ENCODE data around the gene SNRNP48. TPM values are rescaled to one million over a fixed set of nuclear protein-coding genes. Genes with fewer than 3 reads are reported as not detected.

The SNRNP48 gene
- 10 to 100 TPM; 10.6 to 14.2 (median 11.0) TPM for total RNA-seq
- long read RNA-seq, donor 1, full-length matches to known transcripts = 1 of 3 reads
- long read RNA-seq, donor 1, partial matches to known transcripts = 0 of 3 reads
- long read RNA-seq, donor 1, other reads (novel, unspliced or antisense) = 2 of 3 reads
- long read RNA-seq, donor 2, partial matches to known transcripts = 2 of 2 reads
- long read RNA-seq, donor 2, other reads (novel, unspliced or antisense) = 0 of 2 reads

- no peak for TF ChIP-seq CTCF (IDR thresholded peaks at IDR 0.05)
- intact Hi-C loops (cut with DNase I, micrococcal nuclease) = loop anchor here in 1 of 2 donors (10.0 kb wide), 1 partner anchor 185 kb away; no protein-coding TSS in a partner anchor
Observed at GRCh38 chr6:7589949-7590917, at the start of gene SNRNP48. SNRNP48 (plus strand) TSS chr6:7590198; CDS start chr6:7590258, 60 bp downstream.

GRCh38 chr6:7540595-7540994, 49.4 kb upstream of the SNRNP48 start:
- TF ChIP-seq CTCF (IDR thresholded peaks at IDR 0.05) = no peak
- peak in 1 of 3 donors; percentile 40 for DNase-seq
- intact Hi-C loops (cut with DNase I, micrococcal nuclease) = no loop called here
- peaks cover 3% of the 10 kb centered on the region for H3K4me1 ChIP-seq (ENCODE audit: low read depth)
- no peak for ATAC-seq
- H3K4me3 ChIP-seq = no peak overlapping the region
- H3K9me3 ChIP-seq = no peaks in the 10 kb centered on the region
- H3K36me3 ChIP-seq (ENCODE audit: low read depth) = no peaks in the 10 kb centered on the region

More at GRCh38 chr6:7589949-7590917, at the start of gene SNRNP48:
- H3K4me3 ChIP-seq = peak within 1 kb of the TSS; percentile 86
- DNase-seq = peak; percentile 95 to 99 (median 97)
- H3K36me3 ChIP-seq (ENCODE audit: low read depth) = no peaks in the 10 kb centered on the region
- ATAC-seq = peak; percentile 95
- no peaks in the 10 kb centered on the region for H3K9me3 ChIP-seq
- peaks cover 18% of the 10 kb centered on the region for H3K4me1 ChIP-seq (ENCODE audit: low read depth)

- intact Hi-C loops (cut with DNase I, micrococcal nuclease) = no loop called here
- DNase-seq (peak; percentile 90 to 93 (median 91)), ATAC-seq (peak; percentile 90)
- Histone ChIP-seq H3K4me3 (peak within 1 kb of the TSS; percentile 69), H3K9me3 (no peaks in the 10 kb centered on the region), H3K4me1 (ENCODE audit: low read depth) (peaks cover 5% of the 10 kb centered on the region), H3K36me3 (ENCODE audit: low read depth) (no peaks in the 10 kb centered on the region)
- no peak for TF ChIP-seq CTCF (IDR thresholded peaks at IDR 0.05)
Observed at GRCh38 chr6:7541175-7542064, 48.6 kb upstream of the SNRNP48 start, which contains the start of gene DSP. DSP (plus strand) TSS chr6:7541671; CDS start chr6:7541916, 245 bp downstream.

GRCh38 chr6:7542065-7542873, 47.7 kb upstream of the SNRNP48 start:
- DNase-seq (peak; percentile 57 to 70 (median 68)), ATAC-seq (peak; percentile 28)
- Histone ChIP-seq H3K4me3 (peak overlapping the region; percentile 69), H3K4me1 (ENCODE audit: low read depth) (peaks cover 12% of the 10 kb centered on the region), H3K9me3 (no peaks in the 10 kb centered on the region), H3K36me3 (ENCODE audit: low read depth) (no peaks in the 10 kb centered on the region)
- no peak for TF ChIP-seq CTCF (IDR thresholded peaks at IDR 0.05)
- intact Hi-C loops (cut with DNase I, micrococcal nuclease) = no loop called here
